CMK (cell line): ENCODE data around the gene EHMT1.
"Not testable (repeated sequence)": the region's sequence is repeated elsewhere in the genome, so short reads cannot be mapped to it uniquely, and the experiment has no call there.

ENCODE experiments used
- DNase-seq: peaks from one replicate; pipeline ENCODE4 v3.0.0-alpha.2; 2010; ENCODE audit warnings: low read depth

The EHMT1 gene

DNA sequence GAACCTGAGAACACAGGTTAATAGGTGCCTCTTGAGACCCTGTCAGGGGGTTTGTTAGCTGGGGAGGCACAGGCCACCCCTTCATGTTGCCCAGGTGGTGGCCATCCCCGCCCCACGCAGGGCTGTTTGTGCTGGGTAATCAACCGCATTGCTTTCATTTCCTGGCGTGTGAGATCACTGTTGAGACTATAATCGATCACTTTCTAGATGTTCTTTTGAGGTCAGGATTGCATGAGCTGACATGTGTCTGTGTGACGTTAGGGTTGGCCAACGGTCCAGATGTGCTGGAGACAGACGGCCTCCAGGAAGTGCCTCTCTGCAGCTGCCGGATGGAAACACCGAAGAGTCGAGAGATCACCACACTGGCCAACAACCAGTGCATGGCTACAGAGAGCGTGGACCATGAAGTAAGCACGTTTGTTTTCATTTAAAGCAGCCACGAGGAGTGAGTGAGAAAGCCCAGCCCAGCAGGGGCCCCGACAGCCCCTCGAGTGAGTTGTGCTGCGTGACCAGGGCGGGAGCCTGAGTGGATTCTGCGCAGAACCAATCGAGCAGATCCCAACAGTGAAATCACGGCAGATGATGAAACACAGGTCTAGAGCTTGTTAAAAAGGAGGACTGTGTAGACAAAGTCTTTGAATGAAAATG lies 143.7 kb downstream of the EHMT1 start:
- DNase-seq: no peak

DNA sequence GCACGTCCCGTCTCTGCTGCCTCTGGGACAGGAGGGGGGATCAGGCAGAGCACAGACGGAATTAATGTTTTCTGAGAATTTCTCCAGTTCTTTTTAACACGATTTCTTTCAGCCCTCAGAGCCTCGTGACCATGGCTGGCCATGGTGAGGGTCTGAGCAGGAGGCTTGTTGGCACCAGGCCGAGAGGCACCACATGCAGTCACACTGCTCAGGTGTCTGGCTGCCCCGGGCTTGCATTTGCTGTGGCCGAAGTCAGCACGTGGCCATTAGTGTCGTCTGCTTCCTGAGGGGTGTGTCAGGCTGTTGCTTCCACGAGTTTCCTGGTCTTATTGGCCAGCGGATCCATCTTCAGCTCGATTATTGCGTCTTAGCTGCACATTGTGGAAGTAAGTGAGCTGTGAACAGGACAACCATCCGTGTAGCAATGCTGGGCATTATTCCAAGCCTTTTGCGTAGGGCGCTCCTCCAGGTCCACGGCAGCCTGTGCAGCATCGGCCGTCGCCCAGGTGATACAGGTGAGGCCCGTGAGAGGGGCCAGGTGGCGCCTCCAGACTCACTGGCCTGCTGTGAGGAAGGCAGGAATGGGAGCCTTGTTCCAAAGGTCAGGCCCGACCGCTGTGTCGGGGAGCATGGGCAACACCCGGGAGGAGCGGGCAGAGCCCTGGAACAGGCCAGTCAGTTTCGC lies 144.6 kb downstream of the EHMT1 start:
- no peak for DNase-seq

DNA sequence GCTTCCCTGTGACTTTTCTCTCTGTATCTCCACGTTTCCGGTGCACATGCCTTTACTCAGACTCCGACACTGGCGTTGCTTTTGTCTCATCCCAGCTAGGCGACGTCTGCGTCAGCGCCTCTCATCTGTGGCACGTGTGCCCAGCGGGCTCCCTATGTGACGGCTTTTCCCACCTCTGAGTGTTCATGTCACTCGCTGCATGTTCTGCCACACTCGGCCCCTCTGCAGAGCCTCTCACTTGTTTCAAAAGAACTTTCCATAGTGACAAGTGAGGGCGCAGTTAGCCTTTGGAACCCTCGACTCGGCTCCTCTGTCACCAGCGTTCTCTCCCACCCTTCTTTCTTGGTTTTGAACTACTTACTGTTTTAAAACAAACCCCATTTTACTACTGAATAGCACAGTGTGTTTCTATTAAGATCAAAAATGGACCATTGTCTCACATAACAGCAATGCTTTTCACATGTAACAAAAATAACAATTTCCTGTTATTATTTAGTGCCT lies 145.4 kb downstream of the EHMT1 start:
- no peak for DNase-seq

DNA sequence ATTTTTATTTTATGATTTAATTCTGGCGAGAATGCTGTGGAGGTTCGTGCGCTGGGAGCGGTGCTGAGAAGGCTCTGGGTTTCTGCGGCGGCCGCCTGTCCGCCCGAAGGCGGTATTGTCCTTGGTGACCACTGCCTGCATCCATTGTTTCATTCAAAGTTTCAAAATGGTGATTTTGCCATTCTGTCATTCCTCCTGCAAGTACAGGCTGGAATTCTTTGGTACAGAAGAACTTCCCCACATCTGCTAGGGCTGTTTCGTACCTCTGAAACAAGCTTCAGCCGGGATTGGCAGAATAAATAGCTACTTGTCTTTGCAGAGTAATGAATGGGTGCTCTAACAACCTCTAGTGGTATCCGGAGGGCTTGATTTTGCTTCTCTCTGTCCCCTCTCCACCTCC lies 146.2 kb downstream of the EHMT1 start:
- DNase-seq: no peak

DNA sequence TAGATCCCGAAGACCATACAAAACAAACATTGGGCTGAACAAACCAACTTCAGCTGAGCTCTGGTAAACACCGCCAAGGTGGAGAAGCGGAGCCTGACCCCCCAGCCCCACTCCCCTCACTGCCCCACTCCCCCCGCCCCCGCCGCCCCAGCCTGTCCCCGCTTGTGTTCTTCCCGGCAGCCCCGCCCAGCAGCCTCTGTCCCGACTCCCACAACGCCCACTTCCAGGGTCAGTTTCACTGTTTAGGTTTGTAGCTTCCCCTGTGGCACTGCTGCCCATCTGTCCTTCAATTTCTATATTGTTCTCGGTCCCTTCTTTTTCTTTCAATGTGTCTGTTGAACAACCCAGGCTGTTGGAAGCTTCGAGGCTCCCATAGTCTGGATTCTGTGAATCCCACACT lies 146.7 kb downstream of the EHMT1 start:
- DNase-seq: no peak

DNA sequence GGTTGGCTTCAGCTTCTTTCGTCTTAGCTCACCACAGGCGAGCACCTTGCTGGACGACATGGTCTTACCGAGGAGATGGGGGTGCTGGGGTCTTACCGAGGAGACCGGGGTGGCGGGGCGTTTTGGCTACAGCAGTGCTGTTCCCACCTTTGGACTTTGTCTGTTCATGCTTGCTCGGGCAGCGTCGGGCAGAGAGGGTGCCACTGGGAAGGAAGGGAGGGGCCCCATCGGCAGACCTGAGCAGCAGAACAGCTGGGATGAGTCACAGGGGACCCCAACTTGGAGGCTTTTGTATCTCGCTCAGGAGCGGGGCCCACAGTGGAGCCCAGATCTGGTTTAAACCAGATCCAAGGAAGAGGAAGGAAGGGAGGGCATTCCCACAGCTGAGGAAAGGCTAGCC lies 152.8 kb downstream of the EHMT1 start:
- no peak for DNase-seq

DNA sequence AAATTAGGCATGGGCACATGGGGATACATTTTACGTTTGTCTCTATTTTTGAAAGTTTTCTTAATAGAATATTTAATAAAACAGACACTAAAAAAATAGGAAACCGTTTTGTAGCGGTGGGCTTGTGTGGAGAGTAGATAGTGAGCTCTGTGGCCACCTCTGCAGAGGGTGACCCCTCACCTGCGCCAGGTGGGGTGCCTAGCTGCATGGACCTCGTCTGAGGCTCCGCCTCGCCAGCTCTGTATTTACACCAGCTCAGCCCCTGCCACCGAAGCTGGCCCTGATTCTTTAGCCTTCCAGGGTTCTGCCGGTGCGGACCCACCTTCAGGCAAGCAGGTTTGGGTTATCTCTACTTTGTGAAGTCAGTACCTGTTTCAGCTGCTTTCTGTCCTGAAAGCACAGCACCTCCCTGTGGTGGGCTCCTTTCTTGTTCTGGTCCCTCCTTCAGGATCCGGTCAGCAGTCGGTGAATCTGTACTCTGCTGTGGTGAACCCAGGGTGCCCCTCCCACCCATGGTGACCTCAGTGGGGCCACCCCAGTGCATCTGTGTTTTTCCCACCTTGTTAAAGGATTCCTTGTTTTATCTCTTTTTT lies 153.6 kb downstream of the EHMT1 start:
- no peak for DNase-seq

DNA sequence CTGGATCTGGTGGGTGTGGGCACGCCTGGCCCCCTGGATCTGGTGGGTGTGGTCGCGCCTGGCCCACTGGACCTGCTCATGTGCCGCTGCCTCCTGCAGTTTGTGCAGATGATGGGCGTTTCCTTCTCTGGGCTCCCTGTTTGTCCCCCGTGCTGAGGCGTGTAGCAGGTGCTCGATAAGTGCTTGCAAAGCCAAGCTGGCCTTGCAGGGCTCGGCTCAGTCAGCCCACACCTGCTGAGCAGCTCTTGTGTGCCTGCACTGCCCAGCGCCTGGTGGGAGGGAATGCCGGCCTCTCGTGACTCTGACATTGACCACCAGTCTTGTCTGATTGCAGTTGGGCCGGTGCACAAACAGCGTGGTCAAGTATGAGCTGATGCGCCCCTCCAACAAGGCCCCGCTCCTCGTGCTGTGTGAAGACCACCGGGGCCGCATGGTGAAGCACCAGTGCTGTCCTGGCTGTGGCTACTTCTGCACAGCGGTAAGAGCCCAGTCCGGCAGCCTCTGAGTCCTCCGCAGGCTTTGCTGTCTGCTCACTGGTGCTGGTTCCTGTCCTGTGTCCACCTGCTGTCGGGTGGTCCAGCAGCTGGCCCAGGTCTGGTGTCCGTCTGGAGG lies 156.1 kb downstream of the EHMT1 start:
- no peak for DNase-seq

DNA sequence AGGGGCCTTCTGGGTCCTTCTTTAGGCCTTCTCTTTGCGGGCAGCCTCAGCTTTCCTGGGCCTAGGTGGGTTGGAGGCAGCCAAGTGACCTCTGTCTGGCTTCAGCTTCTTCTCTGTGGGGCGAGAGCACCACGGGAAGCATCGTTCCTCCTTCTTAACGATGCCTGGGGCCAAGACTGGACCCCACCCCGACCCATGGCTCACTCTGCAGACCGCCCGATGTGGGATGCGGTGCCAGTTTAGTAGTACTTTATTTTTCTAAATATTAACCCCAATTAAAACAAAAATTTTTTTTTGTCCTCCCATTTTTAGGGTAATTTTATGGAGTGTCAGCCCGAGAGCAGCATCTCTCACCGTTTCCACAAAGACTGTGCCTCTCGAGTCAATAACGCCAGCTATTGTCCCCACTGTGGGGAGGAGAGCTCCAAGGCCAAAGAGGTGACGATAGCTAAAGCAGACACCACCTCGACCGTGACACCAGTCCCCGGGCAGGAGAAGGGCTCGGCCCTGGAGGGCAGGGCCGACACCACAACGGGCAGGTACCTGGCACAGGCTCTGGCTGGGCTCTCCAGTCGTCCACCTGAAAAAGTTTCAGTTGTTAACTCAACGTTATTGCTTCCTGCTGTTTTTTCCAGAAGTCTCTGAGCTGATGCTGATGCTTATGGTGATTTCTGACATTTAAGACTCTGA lies 157.6 kb downstream of the EHMT1 start:
- no peak for DNase-seq

DNA sequence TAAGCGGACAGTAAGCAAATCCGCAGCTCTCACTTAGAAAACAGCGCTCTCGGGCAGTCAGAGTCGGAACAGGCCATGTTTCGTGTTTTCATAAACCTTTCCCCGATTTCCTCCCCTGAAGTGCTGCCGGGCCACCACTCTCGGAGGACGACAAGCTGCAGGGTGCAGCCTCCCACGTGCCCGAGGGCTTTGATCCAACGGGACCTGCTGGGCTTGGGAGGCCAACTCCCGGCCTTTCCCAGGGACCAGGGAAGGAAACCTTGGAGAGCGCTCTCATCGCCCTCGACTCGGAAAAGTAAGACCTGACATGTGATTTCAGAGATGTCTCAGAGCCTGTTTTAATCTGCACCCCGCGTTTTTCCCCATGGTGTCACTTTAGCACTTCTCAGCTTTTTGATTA lies 159.0 kb downstream of the EHMT1 start:
- no peak for DNase-seq

DNA sequence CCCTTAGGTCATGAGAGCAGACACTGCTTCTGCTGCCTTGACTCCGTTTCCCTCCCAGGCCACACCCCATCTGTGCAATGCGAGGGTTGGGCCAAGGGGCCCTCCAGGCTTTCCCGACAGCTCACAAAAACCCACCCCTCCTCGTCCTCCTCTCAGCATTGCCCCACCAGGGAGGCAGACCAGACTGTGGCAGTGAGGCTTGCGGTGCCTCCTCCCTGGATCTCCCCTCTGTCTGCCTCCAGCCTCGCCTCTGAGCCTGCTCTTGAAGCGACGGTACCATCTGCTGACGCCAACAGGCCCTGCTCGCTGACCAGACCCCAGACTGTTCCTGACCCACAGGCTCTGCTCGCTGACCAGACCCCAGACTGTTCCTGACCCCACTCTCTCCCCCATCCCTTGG lies 159.5 kb downstream of the EHMT1 start:
- DNase-seq: no peak

DNA sequence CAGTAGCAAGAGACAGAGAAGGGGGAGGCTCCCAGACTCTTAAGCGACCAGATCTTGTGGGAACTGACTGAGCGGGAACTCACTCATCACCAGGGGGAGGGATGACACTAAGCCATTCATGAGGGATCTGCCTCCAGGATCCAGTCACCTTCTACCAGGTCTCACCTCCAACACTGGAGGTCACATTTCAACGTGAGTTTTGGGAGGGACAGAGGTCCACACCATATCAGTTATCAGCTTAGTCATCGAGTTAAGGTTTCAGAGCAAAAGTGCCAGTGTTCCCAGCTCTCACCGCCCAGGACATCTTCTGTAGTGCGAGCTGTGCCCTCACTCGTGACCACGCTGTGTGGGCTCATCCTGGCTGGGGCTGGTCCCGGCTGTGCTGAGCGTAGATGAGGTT lies 160.1 kb downstream of the EHMT1 start:
- no peak for DNase-seq

DNA sequence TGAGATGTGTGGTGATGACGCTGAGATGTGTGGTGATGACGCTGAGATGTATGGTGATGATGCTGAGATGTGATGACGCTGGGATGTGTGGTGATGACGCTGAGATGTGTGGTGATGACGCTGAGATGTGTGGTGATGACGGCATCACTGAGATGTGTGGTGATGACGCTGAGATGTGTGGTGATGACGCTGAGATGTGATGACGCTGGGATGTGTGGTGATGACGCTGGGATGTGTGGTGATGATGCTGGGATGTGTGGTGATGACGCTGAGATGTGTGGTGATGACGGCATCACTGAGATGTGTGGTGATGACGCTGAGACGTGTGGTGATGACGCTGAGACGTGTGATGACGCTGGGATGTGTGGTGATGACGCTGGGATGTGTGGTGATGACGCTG lies 161.2 kb downstream of the EHMT1 start:
- DNase-seq: not testable (repeated sequence)

DNA sequence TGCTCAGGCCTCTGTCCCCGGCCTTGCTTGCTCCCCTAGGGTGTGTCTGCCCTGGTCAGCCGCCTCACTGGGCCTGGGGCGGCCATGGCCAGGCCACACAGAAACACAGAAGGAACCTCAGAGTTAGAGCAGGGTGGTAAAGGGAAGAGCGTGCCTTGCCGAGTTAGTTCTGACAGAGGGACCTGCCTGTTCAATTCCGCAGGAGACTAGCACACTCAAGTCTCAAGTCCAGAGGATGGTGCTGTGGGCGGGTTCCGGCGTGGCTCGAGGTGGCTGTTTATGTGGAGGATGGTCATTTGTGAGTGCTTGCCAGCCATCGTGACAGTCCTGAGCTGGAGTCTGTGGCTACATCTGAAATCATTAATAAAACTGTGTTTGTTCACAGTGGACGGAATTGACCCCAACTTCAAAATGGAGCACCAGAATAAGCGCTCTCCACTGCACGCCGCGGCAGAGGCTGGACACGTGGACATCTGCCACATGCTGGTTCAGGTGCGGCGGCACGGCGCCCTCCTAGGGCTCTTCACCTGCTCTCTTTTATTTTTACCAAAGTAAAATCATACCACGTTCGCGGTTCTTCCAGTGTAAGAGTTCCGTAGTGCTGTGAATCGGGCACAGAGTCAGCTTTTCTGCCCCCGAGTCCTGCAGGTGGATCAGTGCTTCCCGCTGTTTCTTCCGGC lies 163.2 kb downstream of the EHMT1 start:
- DNase-seq: no peak

DNA sequence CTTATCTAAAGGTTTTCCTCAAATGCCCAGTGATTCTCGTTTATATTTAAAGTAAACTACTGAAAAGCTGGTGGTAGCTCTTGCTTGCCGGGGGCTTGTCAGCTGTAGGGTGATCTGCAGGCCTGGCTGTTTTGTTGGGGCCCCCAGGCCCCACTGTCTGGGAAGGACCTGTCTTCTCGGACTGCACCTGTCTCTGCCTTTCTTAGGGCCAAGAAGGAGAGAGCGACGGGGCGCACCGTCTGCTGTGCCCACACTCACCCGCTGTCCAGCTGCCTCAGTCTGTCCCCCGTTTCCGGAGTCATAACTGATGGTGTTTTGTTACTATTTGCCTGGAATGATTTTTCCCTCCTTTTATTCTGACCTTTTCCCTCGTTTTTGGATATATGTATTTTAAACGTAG lies 164.7 kb downstream of the EHMT1 start:
- no peak for DNase-seq

DNA sequence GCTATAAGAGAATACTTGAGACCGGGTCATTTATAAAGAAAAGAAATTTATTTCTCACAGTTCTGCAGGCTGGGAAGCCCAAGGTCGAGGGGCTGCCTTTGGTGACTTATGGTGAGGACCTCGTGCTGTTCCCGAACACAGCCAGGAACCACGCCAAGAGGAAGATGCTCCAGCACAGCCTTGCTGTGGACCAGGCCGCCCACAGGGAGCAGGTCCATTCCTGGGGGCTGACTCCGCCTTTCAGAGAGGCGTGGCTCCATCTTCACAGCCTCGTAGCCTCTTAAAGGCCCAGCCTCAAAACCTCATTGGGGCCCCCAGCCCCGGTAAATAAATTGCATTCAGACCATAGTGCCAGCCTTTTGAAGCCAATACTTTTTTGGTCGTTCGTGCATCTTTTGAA lies 165.2 kb downstream of the EHMT1 start:
- DNase-seq: no peak

DNA sequence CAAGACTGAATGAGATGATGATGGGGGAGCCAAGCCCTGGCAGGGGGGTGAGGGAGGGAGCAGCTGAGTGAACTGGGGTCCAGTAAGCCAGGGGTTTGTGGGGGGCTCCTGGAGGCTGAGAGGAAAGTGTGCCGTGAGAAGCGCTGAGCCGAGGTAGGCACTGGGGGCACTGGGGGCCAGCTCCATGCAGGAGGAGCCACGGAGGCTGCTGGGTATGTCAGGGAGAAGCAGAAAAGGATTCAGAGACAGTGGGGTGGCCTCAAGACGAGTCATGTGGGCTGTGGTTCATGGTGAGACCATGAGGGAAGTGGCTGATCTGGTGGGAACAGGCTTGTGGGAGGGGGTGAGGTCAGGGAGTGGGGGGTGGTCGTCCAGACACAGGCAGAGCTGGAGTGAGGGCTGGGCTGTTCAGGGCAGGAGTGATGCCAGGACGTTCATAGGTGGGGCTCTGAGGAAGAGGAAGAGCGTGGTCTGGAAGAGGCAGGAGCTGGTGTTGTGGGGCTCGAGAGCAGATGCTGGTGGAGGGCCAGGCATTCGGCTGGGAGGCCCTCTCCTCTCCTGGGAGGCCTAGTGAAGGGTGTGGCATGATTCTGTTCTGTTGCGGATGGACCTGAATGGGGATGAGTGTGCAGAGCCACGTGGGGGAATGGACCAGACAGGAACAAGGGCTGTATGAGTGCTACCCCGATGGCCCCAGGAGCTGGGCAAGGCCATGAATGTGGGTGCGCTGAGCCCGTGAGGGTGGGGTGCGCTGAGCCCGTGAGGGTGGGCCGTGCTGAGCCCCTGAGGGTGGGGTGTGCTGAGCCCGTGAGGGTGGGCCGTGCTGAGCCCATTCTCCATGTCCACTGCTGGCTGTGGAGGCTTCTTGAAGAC lies 166.1 kb downstream of the EHMT1 start:
- peak; percentile 34 for DNase-seq

DNA sequence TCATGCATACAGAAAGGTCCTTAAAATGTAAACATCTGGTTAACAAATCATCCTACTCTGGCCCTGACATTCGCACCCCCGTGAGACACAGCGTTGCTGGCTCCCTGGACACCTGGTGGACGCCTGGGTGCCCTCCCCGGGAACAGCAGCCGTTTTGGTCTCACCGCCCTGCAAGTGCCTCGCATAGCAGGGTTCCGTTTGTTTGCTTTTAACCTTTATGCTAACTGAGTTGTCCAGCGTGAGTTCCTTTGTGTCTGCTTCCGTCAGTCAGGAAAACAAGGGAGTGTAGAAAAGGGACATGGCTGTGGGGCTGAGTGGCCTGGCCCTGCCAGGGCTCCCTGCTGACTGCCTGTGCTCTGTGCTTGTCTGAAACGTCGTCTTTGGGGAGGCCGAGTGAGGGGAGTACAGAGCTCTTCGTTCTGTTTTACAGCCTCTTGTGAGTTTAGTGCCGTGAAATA lies 166.9 kb downstream of the EHMT1 start:
- no peak for DNase-seq

DNA sequence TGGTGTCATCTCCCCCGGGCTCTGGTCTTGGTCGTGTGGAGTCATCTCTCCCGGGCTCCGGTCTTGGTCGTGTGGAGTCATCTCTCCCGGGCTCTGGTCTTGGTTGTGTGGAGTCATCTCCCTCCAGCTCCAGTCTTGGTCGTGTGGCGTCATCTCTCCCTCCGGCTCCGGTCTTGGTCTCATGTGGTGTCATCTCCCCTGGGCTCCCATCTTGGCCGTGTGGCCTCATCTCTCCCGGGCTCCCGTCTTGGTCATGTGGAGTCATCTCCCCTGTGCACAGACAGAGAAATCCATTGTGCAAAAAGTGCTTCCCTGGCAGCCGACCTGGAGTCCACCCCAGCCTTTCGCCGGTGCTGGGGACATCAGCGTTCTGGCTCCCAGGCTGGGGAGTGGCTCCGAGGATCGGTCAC lies 167.7 kb downstream of the EHMT1 start:
- DNase-seq: no peak

DNA sequence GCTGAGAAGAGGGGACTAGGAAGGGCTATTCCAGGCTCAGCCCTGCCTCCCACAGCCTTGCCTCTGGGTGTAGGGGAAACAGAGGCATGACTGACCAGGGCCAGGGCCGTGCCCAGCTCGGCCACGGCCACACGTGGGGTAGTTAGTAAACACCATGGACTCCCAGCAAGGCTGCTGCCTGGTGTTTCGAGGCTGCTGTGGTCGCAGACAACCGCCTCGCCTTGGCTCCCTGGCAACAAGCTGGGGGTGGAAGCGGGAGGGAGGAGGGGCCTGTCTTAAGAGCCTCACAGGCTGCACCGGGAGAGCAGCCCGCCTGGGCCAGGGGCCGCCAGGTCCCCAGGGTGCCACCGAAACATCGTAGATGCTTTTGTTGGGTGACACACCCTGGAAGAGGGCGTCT lies 168.6 kb downstream of the EHMT1 start:
- no peak for DNase-seq
